PC-9 (cell line): Measurements from ENCODE around the gene IL23R. TPM values are rescaled to one million over a fixed set of nuclear protein-coding genes. Genes with fewer than 3 reads are reported as not detected.

Experiments used
- BruUV-seq: library from RNA; stranded (reverse); fragments of 400-500 nt; replicated peaks from 2 replicates; lab custom pipeline; 2021; lab: Mats Ljungman, UMichigan
- CTCF ChIA-PET: fragments of 300-600 bp; sonication (Branson Sonifier 250); formaldehyde crosslinking; loops from one replicate; lab custom pipeline; 2022; ENCODE audit warnings: antibody characterized with exemption; lab: Charles Lee
- POLR2A ChIA-PET: fragments of 300-600 bp; sonication (Branson Sonifier 250); formaldehyde crosslinking; loops from one replicate; lab custom pipeline; 2022; ENCODE audit warnings: antibody characterized with exemption; ENCODE audit not compliant: unreplicated experiment; lab: Charles Lee
- DNase-seq, 2 experiments: peaks; one replicate each; pipeline versions ENCODE4 v3.0.0 to v3.0.0-alpha.2; 2015 to 2022; ENCODE audit warnings: mixed read lengths in 1 of 2
- H2AFZ ChIP-seq: fragments of 200-600 bp; sonication (generic); 2 replicates; pipeline ENCODE4 v1.8.1; 2017; ENCODE audit warnings: antibody characterized with exemption
- H3F3A ChIP-seq: fragments of 200-600 bp; sonication (generic); 2 replicates; pipeline ENCODE4 v1.8.1; 2017; ENCODE audit warnings: antibody characterized with exemption, mild to moderate bottlenecking, low read depth; ENCODE audit not compliant: insufficient read depth
- H3K27ac ChIP-seq: fragments of 200-600 bp; sonication (generic); 2 replicates; pipeline ENCODE4 v1.6.1; 2016; ENCODE audit warnings: mixed run types
- H3K27me3 ChIP-seq: fragments of 200-600 bp; sonication (generic); 2 replicates; pipeline ENCODE4 v1.6.1; 2016; ENCODE audit warnings: low read depth, mixed run types; ENCODE audit not compliant: insufficient read depth
- H3K36me3 ChIP-seq: fragments of 200-600 bp; sonication (generic); 2 replicates; pipeline ENCODE4 v1.6.1; 2016; ENCODE audit warnings: low read depth, mixed run types
- H3K4me1 ChIP-seq: fragments of 200-600 bp; sonication (generic); replicated peaks from 2 replicates; pipeline ENCODE4 v1.6.1; 2016; ENCODE audit warnings: mixed run types; ENCODE audit not compliant: insufficient read depth
- H3K4me2 ChIP-seq: fragments of 200-600 bp; sonication (generic); 2 replicates; pipeline ENCODE4 v1.6.1; 2017; ENCODE audit warnings: mixed run types
- H3K4me3 ChIP-seq: fragments of 200-600 bp; sonication (generic); 2 replicates; pipeline ENCODE4 v1.6.1; 2016; ENCODE audit warnings: mixed run types
- H3K79me2 ChIP-seq: fragments of 200-600 bp; sonication (generic); 2 replicates; pipeline ENCODE4 v1.6.1; 2017; ENCODE audit warnings: low read depth, mixed run types
- H3K9me2 ChIP-seq: fragments of 200-600 bp; sonication (generic); 2 replicates; pipeline ENCODE4 v1.8.1; 2017; ENCODE audit warnings: mild to moderate bottlenecking; ENCODE audit not compliant: insufficient read depth
- H3K9me3 ChIP-seq: fragments of 200-600 bp; sonication (generic); 2 replicates; pipeline ENCODE4 v1.8.1; 2016; ENCODE audit warnings: low read depth; ENCODE audit not compliant: insufficient read depth
- H4K20me1 ChIP-seq: fragments of 200-600 bp; sonication (generic); 2 replicates; pipeline ENCODE4 v1.8.1; 2017; ENCODE audit not compliant: insufficient read depth
- EZH2 ChIP-seq: fragments of 200-600 bp; sonication (generic); IDR thresholded peaks from 2 replicates; pipeline ENCODE4 v1.8.0; 2017; ENCODE audit warnings: antibody characterized with exemption, low read depth
- intact Hi-C: fragments of 100-400 bp; cut with micrococcal nuclease; formaldehyde crosslinking; loops from one replicate; pipeline ENCODE4 v1.10.0; 2022; ENCODE audit not compliant: unreplicated experiment
- total RNA-seq: library from RNA; stranded (reverse); gene quantifications from 2 replicates; pipeline ENCODE4 v1.2.3, GENCODE V29; 2021
- TF ChIP-seq, protein P1 (sequence below): fragments of 200-600 bp; sonication (generic); conservative IDR thresholded peaks from 2 replicates; pipeline ENCODE4 v1.6.1; 2017; ENCODE audit warnings: mixed run types, antibody characterized with exemption, mild to moderate bottlenecking, moderate library complexity

IL23R gene
- total RNA-seq, 1 experiment from 2014 or later: not detected

DNA sequence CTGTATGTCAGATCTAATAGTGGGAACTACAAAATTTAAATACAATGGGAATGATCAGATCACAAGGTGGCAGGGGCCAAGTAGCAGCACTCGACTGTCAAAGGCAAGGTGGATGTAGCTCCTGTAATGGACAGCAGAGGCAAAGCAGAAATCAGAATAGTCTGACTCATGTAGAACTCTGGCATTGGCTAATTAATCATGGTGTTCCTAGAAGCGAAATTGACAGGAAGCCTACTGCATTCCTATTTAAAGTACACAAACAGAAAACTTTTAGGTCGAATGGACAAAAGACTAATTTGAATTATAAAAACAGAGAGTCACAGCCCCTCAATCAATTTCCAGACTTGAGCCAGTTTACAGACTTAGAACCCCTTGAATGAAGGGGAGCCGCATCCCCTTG lies 124.0 kb downstream of the IL23R start:
- Histone ChIP-seq H2AFZ (no peak overlapping the region), H3K9me2 (no peaks in the 10 kb centered on the region), H3K4me3 (no peak overlapping the region), H3K9me3 (no peaks in the 10 kb centered on the region), H3K79me2 (no peaks in the 10 kb centered on the region), H3K4me1 (no peaks in the 10 kb centered on the region; the same call in 1 of the 2 replicates), H3K4me2 (no peak overlapping the region), H3K27ac (no peak overlapping the region), H4K20me1 (no peaks in the 10 kb centered on the region; the same call in 1 of the 2 replicates), H3K27me3 (no peaks in the 10 kb centered on the region), H3K36me3 (no peaks in the 10 kb centered on the region), H3F3A (no peaks in the 10 kb centered on the region)
- no TSS peak for BruUV-seq
- TF ChIP-seq, protein P1, sequence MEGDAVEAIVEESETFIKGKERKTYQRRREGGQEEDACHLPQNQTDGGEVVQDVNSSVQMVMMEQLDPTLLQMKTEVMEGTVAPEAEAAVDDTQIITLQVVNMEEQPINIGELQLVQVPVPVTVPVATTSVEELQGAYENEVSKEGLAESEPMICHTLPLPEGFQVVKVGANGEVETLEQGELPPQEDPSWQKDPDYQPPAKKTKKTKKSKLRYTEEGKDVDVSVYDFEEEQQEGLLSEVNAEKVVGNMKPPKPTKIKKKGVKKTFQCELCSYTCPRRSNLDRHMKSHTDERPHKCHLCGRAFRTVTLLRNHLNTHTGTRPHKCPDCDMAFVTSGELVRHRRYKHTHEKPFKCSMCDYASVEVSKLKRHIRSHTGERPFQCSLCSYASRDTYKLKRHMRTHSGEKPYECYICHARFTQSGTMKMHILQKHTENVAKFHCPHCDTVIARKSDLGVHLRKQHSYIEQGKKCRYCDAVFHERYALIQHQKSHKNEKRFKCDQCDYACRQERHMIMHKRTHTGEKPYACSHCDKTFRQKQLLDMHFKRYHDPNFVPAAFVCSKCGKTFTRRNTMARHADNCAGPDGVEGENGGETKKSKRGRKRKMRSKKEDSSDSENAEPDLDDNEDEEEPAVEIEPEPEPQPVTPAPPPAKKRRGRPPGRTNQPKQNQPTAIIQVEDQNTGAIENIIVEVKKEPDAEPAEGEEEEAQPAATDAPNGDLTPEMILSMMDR: no peak
- no peak for TF ChIP-seq EZH2
- CTCF ChIA-PET: no interaction called here
- POLR2A ChIA-PET: no interaction called here
- intact Hi-C loops: no loop called here
- no peak for DNase-seq

DNA sequence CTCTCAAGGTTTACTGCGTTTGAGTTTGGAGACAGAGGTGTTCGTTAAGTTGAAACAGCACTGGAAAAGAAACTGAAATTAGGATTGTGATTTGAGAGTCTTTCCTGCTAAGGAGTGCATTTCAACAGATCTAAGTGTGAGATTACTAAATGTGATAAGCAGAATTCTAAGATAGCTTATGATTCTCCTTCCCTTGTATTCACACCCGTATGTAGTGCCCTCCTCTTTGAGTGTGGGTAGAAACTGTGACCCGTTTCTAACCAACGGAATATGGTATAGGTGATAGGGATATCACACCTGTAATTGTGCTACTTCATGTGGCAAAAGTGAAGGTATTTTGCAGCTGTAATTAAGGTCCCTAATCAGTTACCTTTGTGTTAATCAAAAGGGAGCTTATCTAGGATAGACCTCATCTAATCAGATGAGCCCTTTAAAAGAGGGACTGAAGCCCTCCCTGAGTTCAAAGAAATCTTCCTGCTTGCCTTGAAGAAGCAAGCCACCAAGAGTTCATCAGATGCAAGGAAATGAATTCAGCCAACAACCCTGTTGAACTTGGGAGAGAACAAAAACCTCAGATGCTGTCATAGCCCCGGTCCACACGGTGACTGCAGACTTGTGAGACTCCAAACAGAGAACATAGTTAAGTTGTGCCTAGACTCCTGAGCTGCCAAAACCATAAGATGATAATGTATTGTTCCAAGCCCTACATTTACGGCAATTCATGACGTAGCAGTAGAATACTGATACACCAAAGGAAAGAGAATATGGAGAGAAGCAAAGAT lies 128.8 kb downstream of the IL23R start:
- Histone ChIP-seq H3K27ac (no peak overlapping the region), H3K27me3 (no peaks in the 10 kb centered on the region), H3K4me3 (no peak overlapping the region), H3K4me1 (no peaks in the 10 kb centered on the region; the same call in 1 of the 2 replicates), H3K9me3 (no peaks in the 10 kb centered on the region), H3K36me3 (no peaks in the 10 kb centered on the region), H4K20me1 (no peaks in the 10 kb centered on the region), H3F3A (no peaks in the 10 kb centered on the region), H2AFZ (no peak overlapping the region), H3K9me2 (no peaks in the 10 kb centered on the region), H3K79me2 (no peaks in the 10 kb centered on the region), H3K4me2 (no peak overlapping the region)
- intact Hi-C loops: no loop called here
- no peak for TF ChIP-seq EZH2
- BruUV-seq: no TSS peak
- no peak for DNase-seq
- ChIA-PET CTCF (no interaction called here), POLR2A (interaction anchor here (0.7 kb wide), 1 partner anchor 160 kb away, joined by 16 read pairs; no protein-coding TSS in a partner anchor)

DNA sequence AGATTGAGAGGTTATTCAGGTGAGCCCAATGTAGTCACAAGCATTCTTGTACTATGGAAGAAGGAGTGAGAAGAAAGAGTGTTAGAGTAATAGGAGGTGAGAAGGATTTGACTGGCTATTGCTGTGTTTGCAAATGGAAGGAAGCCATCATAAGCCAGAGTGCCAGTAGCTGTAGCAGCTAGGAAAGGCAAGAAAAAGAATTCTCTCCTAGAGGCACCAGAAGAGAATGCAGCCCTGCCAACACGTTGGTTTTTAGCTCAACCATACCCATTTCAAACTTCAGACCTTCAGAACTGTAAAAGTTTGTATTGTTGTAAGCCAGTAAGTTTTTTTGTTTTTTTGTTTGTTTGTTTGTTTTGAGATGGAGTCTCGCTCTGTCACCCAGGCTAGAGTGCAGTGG lies 132.5 kb downstream of the IL23R start:
- Histone ChIP-seq H3K4me2 (no peak overlapping the region), H3K9me2 (no peaks in the 10 kb centered on the region), H3K79me2 (no peaks in the 10 kb centered on the region), H4K20me1 (no peaks in the 10 kb centered on the region), H3K27me3 (no peaks in the 10 kb centered on the region), H3K4me1 (no peaks in the 10 kb centered on the region; the same call in 1 of the 2 replicates), H3K36me3 (no peaks in the 10 kb centered on the region), H2AFZ (no peak overlapping the region), H3K9me3 (no peaks in the 10 kb centered on the region), H3F3A (no peaks in the 10 kb centered on the region), H3K4me3 (no peak overlapping the region), H3K27ac (no peak overlapping the region)
- intact Hi-C loops: no loop called here
- CTCF ChIA-PET: no interaction called here
- TF ChIP-seq, protein P1: no peak
- no peak for TF ChIP-seq EZH2
- no TSS peak for BruUV-seq
- DNase-seq: no peak
- POLR2A ChIA-PET: no interaction called here
